ENCODE data around the gene GPC6. TPM values are rescaled to one million over a fixed set of nuclear protein-coding genes. Genes with fewer than 3 reads are reported as not detected.

GPC6 gene
- total and polyA plus RNA-seq, 2 donors (not counting 1 experiment from before 2014, with no cell fraction given) = not detected

- TF ChIP-seq, protein P1, sequence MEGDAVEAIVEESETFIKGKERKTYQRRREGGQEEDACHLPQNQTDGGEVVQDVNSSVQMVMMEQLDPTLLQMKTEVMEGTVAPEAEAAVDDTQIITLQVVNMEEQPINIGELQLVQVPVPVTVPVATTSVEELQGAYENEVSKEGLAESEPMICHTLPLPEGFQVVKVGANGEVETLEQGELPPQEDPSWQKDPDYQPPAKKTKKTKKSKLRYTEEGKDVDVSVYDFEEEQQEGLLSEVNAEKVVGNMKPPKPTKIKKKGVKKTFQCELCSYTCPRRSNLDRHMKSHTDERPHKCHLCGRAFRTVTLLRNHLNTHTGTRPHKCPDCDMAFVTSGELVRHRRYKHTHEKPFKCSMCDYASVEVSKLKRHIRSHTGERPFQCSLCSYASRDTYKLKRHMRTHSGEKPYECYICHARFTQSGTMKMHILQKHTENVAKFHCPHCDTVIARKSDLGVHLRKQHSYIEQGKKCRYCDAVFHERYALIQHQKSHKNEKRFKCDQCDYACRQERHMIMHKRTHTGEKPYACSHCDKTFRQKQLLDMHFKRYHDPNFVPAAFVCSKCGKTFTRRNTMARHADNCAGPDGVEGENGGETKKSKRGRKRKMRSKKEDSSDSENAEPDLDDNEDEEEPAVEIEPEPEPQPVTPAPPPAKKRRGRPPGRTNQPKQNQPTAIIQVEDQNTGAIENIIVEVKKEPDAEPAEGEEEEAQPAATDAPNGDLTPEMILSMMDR (IDR thresholded peaks at IDR 0.05) = no peak
- TF ChIP-seq EZH2 (IDR thresholded peaks at IDR 0.05; ENCODE audit: borderline replicate concordance, insufficient read depth, low read depth, low read length, poor library complexity, severe bottlenecking) = no peak
- Histone ChIP-seq H3K4me3 (ENCODE audit: control extremely low read depth in 1 of 5, extremely low read depth in 1 of 5, insufficient read depth in 1 of 5, low read depth in 2 of 5, low read length in 4 of 5) (no peak overlapping the region), H3K79me2 (ENCODE audit: control insufficient read depth, insufficient read depth, low read length) (no peaks in the 10 kb centered on the region), H3K27me3 (replicated peaks in 1 of 4; ENCODE audit: control extremely low read depth in 1 of 4, control insufficient read depth in 3 of 4, insufficient read depth in 4 of 4, low read length in 3 of 4) (no peaks in the 10 kb centered on the region), H3K9ac (ENCODE audit: low read length) (no peak overlapping the region), H3K4me1 (ENCODE audit: control insufficient read depth in 2 of 2, insufficient read depth in 2 of 2, low read length in 2 of 2) (no peaks in the 10 kb centered on the region), H3K27ac (ENCODE audit: low read length in 2 of 2) (no peak overlapping the region), H3K9me3 (ENCODE audit: control extremely low read depth in 1 of 3, control insufficient read depth in 2 of 3, insufficient read depth in 1 of 3, low read length in 2 of 3) (no peaks in the 10 kb centered on the region), H4K20me1 (ENCODE audit: control insufficient read depth, insufficient read depth, low read length, poor library complexity, severe bottlenecking) (no peaks in the 10 kb centered on the region), H3K36me3 (replicated peaks in 1 of 2; ENCODE audit: control extremely low read depth in 1 of 2, control insufficient read depth in 1 of 2, extremely low read depth in 1 of 2, insufficient read depth in 2 of 2, low read length in 1 of 2) (no peaks in the 10 kb centered on the region), H2AFZ (ENCODE audit: insufficient read depth, low read depth, low read length, poor library complexity, severe bottlenecking) (no peak overlapping the region), H3K4me2 (replicated peaks; ENCODE audit: low read depth, low read length, poor library complexity, severe bottlenecking) (no peak overlapping the region)
- H3K9me3 Mint-ChIP-seq (ENCODE audit: insufficient read depth) = no peaks in the 10 kb centered on the region
- intact Hi-C loops (cut with micrococcal nuclease) = no loop called here
- DNase-seq (no peak), ATAC-seq (ENCODE audit: low read depth) (no peak)
- POLR2A ChIA-PET = no interaction called here
- no peaks in the 10 kb centered on the region for H3K4me1 Mint-ChIP-seq
- H3K27ac Mint-ChIP-seq = no peak overlapping the region
- H3K4me3 Mint-ChIP-seq = no peak overlapping the region
- peaks cover 2% of the 10 kb centered on the region for H3K27me3 Mint-ChIP-seq
- CTCF ChIA-PET = no interaction called here
- 92% methylated on average over 1 of the region's 2 CpGs for WGBS (ENCODE audit: insufficient coverage)
Observed at GRCh38 chr13:94218537-94218936, 991.9 kb downstream of the GPC6 start.

DNA sequence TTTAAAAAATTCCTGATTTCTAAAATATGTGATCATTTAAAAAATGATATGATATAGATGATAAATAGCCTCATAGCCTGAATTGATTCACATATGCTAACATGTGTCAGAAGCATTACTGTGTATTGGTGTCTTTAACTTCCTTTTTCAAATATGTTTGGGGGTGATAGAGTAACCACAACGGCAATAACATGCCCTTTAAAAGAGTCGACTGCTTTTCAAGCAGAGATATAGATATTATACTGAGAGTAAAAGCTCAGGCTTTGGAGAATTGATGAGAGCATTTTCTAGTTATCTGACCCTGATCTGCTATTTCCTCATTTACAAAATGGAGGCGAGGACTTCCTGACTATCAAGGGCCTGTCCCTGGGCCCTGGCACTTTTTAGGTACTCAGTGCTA is 992.3 kb downstream of the GPC6 start:
- ATAC-seq (ENCODE audit: low read depth) (no peak), DNase-seq (no peak)
- no peaks in the 10 kb centered on the region for H3K4me1 ChIP-seq (ENCODE audit: control insufficient read depth in 2 of 2, insufficient read depth in 2 of 2, low read length in 2 of 2)
- H3K9ac ChIP-seq (ENCODE audit: low read length) = no peak overlapping the region
- ChIA-PET CTCF (no interaction called here), POLR2A (no interaction called here)
- H3K27ac ChIP-seq (ENCODE audit: low read length in 2 of 2) = no peak overlapping the region
- no CpG with 5 or more reads among the region's 3 CpGs for WGBS (ENCODE audit: insufficient coverage)
- TF ChIP-seq, protein P1 (IDR thresholded peaks at IDR 0.05) = no peak
- TF ChIP-seq EZH2 (IDR thresholded peaks at IDR 0.05; ENCODE audit: borderline replicate concordance, insufficient read depth, low read depth, low read length, poor library complexity, severe bottlenecking) = no peak
- Mint-ChIP-seq H3K4me3 (no peak overlapping the region), H3K9me3 (ENCODE audit: insufficient read depth) (no peaks in the 10 kb centered on the region), H3K27me3 (peaks cover 2% of the 10 kb centered on the region), H3K27ac (no peak overlapping the region), H3K4me1 (no peaks in the 10 kb centered on the region)
- H3K79me2 ChIP-seq (ENCODE audit: control insufficient read depth, insufficient read depth, low read length) = no peaks in the 10 kb centered on the region
- H4K20me1 ChIP-seq (ENCODE audit: control insufficient read depth, insufficient read depth, low read length, poor library complexity, severe bottlenecking) = no peaks in the 10 kb centered on the region
- peak overlapping the region; percentile 31 for H2AFZ ChIP-seq (ENCODE audit: insufficient read depth, low read depth, low read length, poor library complexity, severe bottlenecking)
- intact Hi-C loops (cut with micrococcal nuclease) = no loop called here
- H3K9me3 ChIP-seq (ENCODE audit: control extremely low read depth in 1 of 3, control insufficient read depth in 2 of 3, insufficient read depth in 1 of 3, low read length in 2 of 3) = no peaks in the 10 kb centered on the region
- no peaks in the 10 kb centered on the region for H3K27me3 ChIP-seq (replicated peaks in 1 of 4; ENCODE audit: control extremely low read depth in 1 of 4, control insufficient read depth in 3 of 4, insufficient read depth in 4 of 4, low read length in 3 of 4)
- H3K4me2 ChIP-seq (replicated peaks; ENCODE audit: low read depth, low read length, poor library complexity, severe bottlenecking) = no peak overlapping the region
- H3K36me3 ChIP-seq (replicated peaks in 1 of 2; ENCODE audit: control extremely low read depth in 1 of 2, control insufficient read depth in 1 of 2, extremely low read depth in 1 of 2, insufficient read depth in 2 of 2, low read length in 1 of 2) = no peaks in the 10 kb centered on the region
- no peak overlapping the region for H3K4me3 ChIP-seq (ENCODE audit: control extremely low read depth in 1 of 5, extremely low read depth in 1 of 5, insufficient read depth in 1 of 5, low read depth in 2 of 5, low read length in 4 of 5)

Data from B cell (primary cell).